SK-N-SH treated with all-trans-retinoic acid at 6 μM for 48 hours (cell line): ENCODE results near the gene SLC2A4.
"Not testable (repeated sequence)": the region's sequence is repeated elsewhere in the genome, so short reads cannot be mapped to it uniquely, and the experiment has no call there.

Experiments
- ATAC-seq: fragments of 200-7000 bp; cut with Tn5 transposase; 3 replicates; pipeline ENCODE4 v1.9.1; 2020; ENCODE audit warnings: mild to moderate bottlenecking, moderate library complexity
- ARNTL ChIP-seq: fragments of 450-650 bp; formaldehyde crosslinking; IDR thresholded peaks from 2 replicates; pipeline ENCODE4 v1.5.0; 2020; ENCODE audit warnings: low read depth, mild to moderate bottlenecking, moderate library complexity, borderline replicate concordance
- BACH2 ChIP-seq: fragments of 250-450 bp; sonication (Bioruptor Pico); IDR thresholded peaks from 2 replicates; pipeline ENCODE4 v1.9.0; 2021; ENCODE audit warnings: mild to moderate bottlenecking, borderline replicate concordance
- CSDC2 ChIP-seq: fragments of 250-450 bp; sonication (Bioruptor Pico); IDR thresholded peaks from 2 replicates; pipeline ENCODE4 v1.5.0; 2020; ENCODE audit warnings: mild to moderate bottlenecking, moderate library complexity
- CSRNP3 ChIP-seq: fragments of 250-450 bp; sonication (Bioruptor Pico); IDR thresholded peaks from 2 replicates; pipeline ENCODE4 v1.5.1; 2021; ENCODE audit warnings: mild to moderate bottlenecking, moderate library complexity
- GLIS3 ChIP-seq: fragments of 250-450 bp; sonication (Bioruptor Pico); IDR thresholded peaks from 2 replicates; pipeline ENCODE4 v1.5.0; 2020; ENCODE audit warnings: mild to moderate bottlenecking, moderate library complexity
- OSR1 ChIP-seq: fragments of 250-450 bp; sonication (Bioruptor Pico); IDR thresholded peaks from 2 replicates; pipeline ENCODE4 v1.8.0; 2022; ENCODE audit warnings: moderate library complexity, mild to moderate bottlenecking, inconsistent platforms
- PATZ1 ChIP-seq: fragments of 250-450 bp; sonication (Bioruptor Pico); IDR thresholded peaks from 2 replicates; pipeline ENCODE4 v1.8.0; 2020; ENCODE audit warnings: mild to moderate bottlenecking, moderate library complexity, borderline replicate concordance
- PPARA ChIP-seq: fragments of 250-450 bp; sonication (Bioruptor Pico); IDR thresholded peaks from 2 replicates; pipeline ENCODE4 v1.5.0; 2020; ENCODE audit warnings: mild to moderate bottlenecking, borderline replicate concordance
- RARB ChIP-seq: fragments of 250-450 bp; sonication (Bioruptor Pico); IDR thresholded peaks from 2 replicates; pipeline ENCODE4 v1.8.0; 2021; ENCODE audit warnings: mild to moderate bottlenecking, moderate library complexity
- SNAI2 ChIP-seq: fragments of 250-450 bp; sonication (Bioruptor Pico); IDR thresholded peaks from 2 replicates; pipeline ENCODE4 v1.5.0; 2020; ENCODE audit warnings: mild to moderate bottlenecking, moderate library complexity
- TCF4 ChIP-seq: fragments of 250-450 bp; sonication (Bioruptor Pico); IDR thresholded peaks from 2 replicates; pipeline ENCODE4 v1.8.0; 2021; ENCODE audit warnings: mild to moderate bottlenecking, moderate library complexity, borderline replicate concordance
- TSHZ2 ChIP-seq: fragments of 250-450 bp; sonication (Bioruptor Pico); IDR thresholded peaks from 2 replicates; pipeline ENCODE4 v1.5.0; 2020; ENCODE audit warnings: mild to moderate bottlenecking, moderate library complexity
- ZC3H10 ChIP-seq: fragments of 250-450 bp; sonication (Bioruptor Pico); IDR thresholded peaks from 2 replicates; pipeline ENCODE4 v1.5.1; 2021; ENCODE audit warnings: mild to moderate bottlenecking, moderate library complexity
- ZFP30 ChIP-seq: fragments of 450-650 bp; formaldehyde crosslinking; IDR thresholded peaks from 2 replicates; pipeline ENCODE4 v1.5.0; 2022; ENCODE audit warnings: mild to moderate bottlenecking, moderate library complexity
- ZNF70 ChIP-seq: fragments of 450-650 bp; formaldehyde crosslinking; IDR thresholded peaks from 2 replicates; pipeline ENCODE4 v1.5.0; 2020; ENCODE audit warnings: mild to moderate bottlenecking, moderate library complexity
- TF ChIP-seq, protein P1 (sequence below): fragments of 250-450 bp; sonication (Bioruptor Pico); IDR thresholded peaks from 2 replicates; pipeline ENCODE4 v1.8.0; 2021; ENCODE audit warnings: low read depth, mild to moderate bottlenecking, moderate library complexity, borderline replicate concordance

Gene SLC2A4

GRCh38 chr17:7329997-7330637 is 48.6 kb downstream of the SLC2A4 start (continued):
- no peak for TF ChIP-seq TSHZ2
- no peak for TF ChIP-seq CSRNP3 (CRISPR knock-in tag)
- TF ChIP-seq, protein P1, sequence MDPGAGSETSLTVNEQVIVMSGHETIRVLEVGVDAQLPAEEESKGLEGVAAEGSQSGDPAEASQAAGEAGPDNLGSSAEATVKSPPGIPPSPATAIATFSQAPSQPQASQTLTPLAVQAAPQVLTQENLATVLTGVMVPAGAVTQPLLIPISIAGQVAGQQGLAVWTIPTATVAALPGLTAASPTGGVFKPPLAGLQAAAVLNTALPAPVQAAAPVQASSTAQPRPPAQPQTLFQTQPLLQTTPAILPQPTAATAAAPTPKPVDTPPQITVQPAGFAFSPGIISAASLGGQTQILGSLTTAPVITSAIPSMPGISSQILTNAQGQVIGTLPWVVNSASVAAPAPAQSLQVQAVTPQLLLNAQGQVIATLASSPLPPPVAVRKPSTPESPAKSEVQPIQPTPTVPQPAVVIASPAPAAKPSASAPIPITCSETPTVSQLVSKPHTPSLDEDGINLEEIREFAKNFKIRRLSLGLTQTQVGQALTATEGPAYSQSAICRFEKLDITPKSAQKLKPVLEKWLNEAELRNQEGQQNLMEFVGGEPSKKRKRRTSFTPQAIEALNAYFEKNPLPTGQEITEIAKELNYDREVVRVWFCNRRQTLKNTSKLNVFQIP (CRISPR knock-in tag) = no peak

DNA sequence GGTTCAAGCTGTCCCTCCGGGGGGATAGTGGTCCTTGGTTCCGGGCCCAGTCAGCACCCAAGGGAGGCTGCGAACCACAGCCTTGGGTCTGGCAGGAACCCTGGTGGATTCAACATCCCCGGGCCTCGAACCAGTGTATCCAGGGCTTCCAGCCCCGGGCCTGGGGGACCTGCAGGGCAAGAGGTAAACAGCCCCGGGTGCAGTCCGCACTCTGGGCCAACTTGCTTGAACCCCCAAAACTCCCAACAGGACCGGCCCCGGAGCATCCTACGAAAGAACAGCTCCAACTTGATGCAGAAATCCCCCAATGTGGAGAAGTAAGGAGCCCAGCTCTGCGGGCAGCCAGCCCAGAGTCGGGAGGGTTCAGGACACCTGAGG is 49.1 kb downstream of the SLC2A4 start:
- TF ChIP-seq TCF4 (CRISPR knock-in tag) (no peak), TSHZ2 (no peak), CSRNP3 (CRISPR knock-in tag) (no peak), CSDC2 (CRISPR knock-in tag) (no peak), GLIS3 (no peak), ZC3H10 (no peak), RARB (CRISPR knock-in tag) (no peak), SNAI2 (CRISPR knock-in tag) (no peak), ZFP30 (CRISPR knock-in tag) (no peak), BACH2 (CRISPR knock-in tag) (no peak), ARNTL (CRISPR knock-in tag) (no peak), PPARA (CRISPR knock-in tag) (no peak)
- TF ChIP-seq, protein P1 (CRISPR knock-in tag) = no peak
- no peak for ATAC-seq

- TF ChIP-seq ZFP30 (CRISPR knock-in tag) (no peak), ZNF70 (no peak), PATZ1 (CRISPR knock-in tag) (no peak), TCF4 (CRISPR knock-in tag) (no peak), ZC3H10 (no peak), OSR1 (CRISPR knock-in tag) (no peak)
- ATAC-seq = no peak
These were observed 50.6 kb downstream of the SLC2A4 start for GRCh38 chr17:7332111-7332510.

- not testable (repeated sequence) for ATAC-seq
These were observed 51.1 kb downstream of the SLC2A4 start for GRCh38 chr17:7332600-7333069.
